Measurements from ENCODE around the gene RNU5D-1. TPM values are rescaled to one million over a fixed set of nuclear protein-coding genes. Genes with fewer than 3 reads are reported as not detected.
"Not testable (repeated sequence)": the region's sequence is repeated elsewhere in the genome, so short reads cannot be mapped to it uniquely, and the experiment has no call there.

The RNU5D-1 gene
- total and polyA plus RNA-seq, 2 donors, result 85.6 TPM; not detected in 1

DNA sequence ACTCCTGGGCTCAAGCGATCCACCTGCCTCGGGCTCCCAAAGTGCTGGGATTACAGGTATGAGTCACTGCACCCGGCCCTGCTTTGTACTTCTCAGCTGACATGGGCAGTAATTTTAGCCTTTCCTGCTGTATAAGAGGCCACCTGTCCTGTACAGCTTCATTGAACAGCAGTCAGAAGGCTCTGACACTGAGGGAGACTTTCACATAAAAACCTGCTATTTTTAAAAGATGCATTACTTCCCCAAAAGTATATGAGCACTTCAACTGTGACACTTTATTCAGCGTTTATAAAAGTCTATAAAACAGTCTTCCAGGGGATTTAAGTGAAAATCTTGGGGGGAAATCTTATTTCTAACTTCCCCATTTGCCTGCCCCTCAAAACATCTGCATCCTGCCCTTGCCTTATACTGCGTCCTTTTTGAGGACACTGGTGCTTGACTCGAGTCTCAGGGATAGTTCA, 17.6 kb downstream of the RNU5D-1 start:
- H3K36me3 ChIP-seq (ENCODE audit: control insufficient read depth in 2 of 2, insufficient read depth in 2 of 2, low read length in 1 of 2), result no peaks in the 10 kb centered on the region
- no peaks in the 10 kb centered on the region for H3K27me3 ChIP-seq (ENCODE audit: control insufficient read depth in 2 of 2, insufficient read depth in 1 of 2, low read length in 1 of 2)
- no peak overlapping the region for H3K27ac ChIP-seq (ENCODE audit: low read depth in 1 of 2, low read length in 1 of 2)
- H3K4me1 ChIP-seq (ENCODE audit: control insufficient read depth in 2 of 2, insufficient read depth in 2 of 2, low read length in 2 of 2), result peaks cover 5 to 20% of the 10 kb centered on the region in 2 donors
- H3K9me3 ChIP-seq (ENCODE audit: control insufficient read depth in 2 of 2, insufficient read depth in 1 of 2, low read length in 1 of 2), result peaks cover 0 to 3% of the 10 kb centered on the region in 2 donors
- H3K4me3 ChIP-seq (ENCODE audit: low read length in 2 of 2), result no peak overlapping the region
- WGBS, result 29% methylated on average over 6 of the region's 6 CpGs
- DNase-seq (ENCODE audit: low read depth in 6 of 9, low spot score in 9 of 9), result no peak

DNA sequence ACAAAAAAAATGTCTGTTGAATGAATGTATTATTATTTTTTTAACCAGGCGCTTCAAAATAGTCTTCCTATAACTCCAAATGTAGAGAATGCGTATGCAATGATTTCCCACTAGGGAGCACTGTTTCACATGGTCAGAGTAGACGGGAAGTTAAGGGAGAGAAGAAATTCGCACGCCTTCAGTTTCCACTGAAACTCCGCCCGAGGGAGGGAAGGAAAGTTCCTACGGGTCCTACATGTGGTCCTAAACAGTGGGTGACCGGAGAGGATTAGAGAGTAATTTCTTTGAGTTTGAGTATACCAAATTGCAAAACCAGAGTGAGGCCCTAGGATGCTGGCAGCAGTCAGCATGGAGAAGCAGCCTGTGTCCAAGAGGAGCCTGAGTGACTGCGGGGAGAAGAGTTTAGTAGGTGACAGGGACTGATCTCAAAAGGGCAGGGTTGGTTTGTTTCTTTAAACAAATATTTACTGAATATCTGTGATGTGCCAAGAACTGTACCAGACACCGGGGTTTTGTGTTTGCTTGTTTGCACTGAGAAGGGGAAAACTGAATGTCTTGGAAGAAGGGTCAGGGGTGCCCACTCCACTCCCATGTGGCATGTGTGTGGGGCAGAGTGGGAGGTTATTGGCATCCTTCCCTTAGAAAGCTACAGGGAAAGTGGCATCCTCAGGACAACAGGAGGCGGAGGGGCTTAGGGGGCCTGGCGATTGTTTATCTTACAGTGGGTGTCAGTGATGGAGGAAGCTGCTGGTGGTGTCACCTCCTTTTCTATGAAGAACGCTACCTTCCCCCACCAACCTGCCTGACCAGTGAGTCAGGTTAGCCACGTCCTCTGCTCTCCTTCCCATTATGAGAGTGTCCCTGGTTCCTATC, 22.8 kb downstream of the RNU5D-1 start:
- peaks cover 0 to 4% of the 10 kb centered on the region in 2 donors for H3K9me3 ChIP-seq (ENCODE audit: control insufficient read depth in 2 of 2, insufficient read depth in 1 of 2, low read length in 1 of 2)
- H3K27me3 ChIP-seq (ENCODE audit: control insufficient read depth in 2 of 2, insufficient read depth in 1 of 2, low read length in 1 of 2), result no peaks in the 10 kb centered on the region
- H3K4me3 ChIP-seq (ENCODE audit: low read length in 2 of 2), result no peak overlapping the region

DNA sequence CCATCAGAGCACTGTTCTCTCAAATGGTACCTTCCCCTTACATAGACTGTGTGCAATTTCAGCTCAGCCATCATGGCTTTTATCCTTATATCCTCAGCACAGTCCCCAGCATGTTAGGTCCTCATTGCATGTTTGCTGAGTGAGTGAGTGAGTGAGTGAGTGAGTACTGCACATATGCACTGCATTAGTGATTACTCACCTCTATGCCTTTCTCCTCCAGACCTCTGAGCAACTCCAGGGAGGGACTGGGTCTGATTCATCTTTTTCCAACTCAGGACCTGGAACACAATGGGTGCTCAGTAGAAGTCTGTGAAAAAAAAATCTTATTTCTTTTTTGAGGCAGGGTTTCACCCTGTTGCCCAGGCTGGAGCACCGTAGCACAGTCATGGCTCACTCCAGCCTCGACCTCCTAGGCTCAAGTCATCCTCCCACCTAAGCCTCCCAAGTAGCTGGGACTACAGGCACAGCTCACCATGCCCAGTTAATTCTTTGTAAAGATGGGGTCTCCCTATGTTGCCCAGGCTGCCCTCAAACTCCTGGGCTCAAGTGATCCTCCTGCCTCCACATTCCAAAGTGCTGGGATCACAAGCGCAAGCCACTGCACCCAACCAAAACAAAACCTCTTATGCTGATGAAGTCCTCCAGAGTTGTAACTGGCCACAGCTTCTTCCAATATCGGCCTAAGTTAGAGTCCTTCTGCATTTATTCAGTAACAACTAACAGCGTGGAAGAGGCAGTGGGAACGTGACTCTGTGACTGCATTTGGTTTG, 23.7 kb downstream of the RNU5D-1 start:
- Histone ChIP-seq H3K36me3 (ENCODE audit: control insufficient read depth in 2 of 2, insufficient read depth in 2 of 2, low read length in 1 of 2) (no peaks in the 10 kb centered on the region), H3K4me3 (ENCODE audit: low read length in 2 of 2) (no peak overlapping the region), H3K27me3 (ENCODE audit: control insufficient read depth in 2 of 2, insufficient read depth in 1 of 2, low read length in 1 of 2) (no peaks in the 10 kb centered on the region), H3K9me3 (ENCODE audit: control insufficient read depth in 2 of 2, insufficient read depth in 1 of 2, low read length in 1 of 2) (peaks cover 0 to 4% of the 10 kb centered on the region in 2 donors), H3K27ac (ENCODE audit: low read depth in 1 of 2, low read length in 1 of 2) (no peak overlapping the region), H3K4me1 (ENCODE audit: control insufficient read depth in 2 of 2, insufficient read depth in 2 of 2, low read length in 2 of 2) (peaks cover 0 to 3% of the 10 kb centered on the region in 2 donors)
- no peak for DNase-seq (ENCODE audit: low read depth in 6 of 9, low spot score in 9 of 9)
- 95% methylated on average over 6 of the region's 6 CpGs for WGBS

More for the DNA sequence above, 22.8 kb downstream of the RNU5D-1 start:
- Histone ChIP-seq H3K36me3 (ENCODE audit: control insufficient read depth in 2 of 2, insufficient read depth in 2 of 2, low read length in 1 of 2) (no peaks in the 10 kb centered on the region), H3K4me1 (ENCODE audit: control insufficient read depth in 2 of 2, insufficient read depth in 2 of 2, low read length in 2 of 2) (peaks cover 0 to 3% of the 10 kb centered on the region in 2 donors), H3K27ac (ENCODE audit: low read depth in 1 of 2, low read length in 1 of 2) (no peak overlapping the region)
- DNase-seq (ENCODE audit: low read depth in 6 of 9, low spot score in 9 of 9), result peak in 2 of 9 donors; percentile 46 to 59
- WGBS, result 44% methylated on average over 15 of the region's 15 CpGs

DNA sequence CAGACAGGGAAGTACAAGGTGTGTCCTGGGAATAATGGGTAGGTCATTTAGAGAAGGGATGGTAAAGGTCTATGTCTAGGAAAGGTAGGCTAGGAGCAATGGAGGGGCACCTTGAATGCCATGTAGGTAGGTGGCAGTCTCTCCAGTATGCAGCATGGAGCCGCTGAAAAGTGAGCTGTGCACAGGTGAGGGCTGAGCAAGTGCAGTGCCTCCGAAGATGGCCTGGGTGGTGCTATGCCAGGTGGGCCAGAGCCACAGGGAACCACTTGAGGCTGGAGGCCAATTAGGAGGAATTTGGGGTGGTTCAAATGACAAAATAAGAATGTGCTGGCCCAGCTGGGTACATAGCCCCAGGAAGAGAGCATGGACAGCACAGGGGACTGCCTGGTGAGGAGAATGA, 25.0 kb downstream of the RNU5D-1 start:
- no peaks in the 10 kb centered on the region for H3K36me3 ChIP-seq (ENCODE audit: control insufficient read depth in 2 of 2, insufficient read depth in 2 of 2, low read length in 1 of 2)
- no peaks in the 10 kb centered on the region for H3K27me3 ChIP-seq (ENCODE audit: control insufficient read depth in 2 of 2, insufficient read depth in 1 of 2, low read length in 1 of 2)
- DNase-seq (ENCODE audit: low read depth in 6 of 9, low spot score in 9 of 9), result no peak
- H3K4me1 ChIP-seq (ENCODE audit: control insufficient read depth in 2 of 2, insufficient read depth in 2 of 2, low read length in 2 of 2), result peaks cover 0 to 3% of the 10 kb centered on the region in 2 donors
- H3K9me3 ChIP-seq (ENCODE audit: control insufficient read depth in 2 of 2, insufficient read depth in 1 of 2, low read length in 1 of 2), result peaks cover 0 to 4% of the 10 kb centered on the region in 2 donors
- no peak overlapping the region for H3K4me3 ChIP-seq (ENCODE audit: low read length in 2 of 2)
- 91% methylated on average over 2 of the region's 2 CpGs for WGBS
- H3K27ac ChIP-seq (ENCODE audit: low read depth in 1 of 2, low read length in 1 of 2), result no peak overlapping the region

DNA sequence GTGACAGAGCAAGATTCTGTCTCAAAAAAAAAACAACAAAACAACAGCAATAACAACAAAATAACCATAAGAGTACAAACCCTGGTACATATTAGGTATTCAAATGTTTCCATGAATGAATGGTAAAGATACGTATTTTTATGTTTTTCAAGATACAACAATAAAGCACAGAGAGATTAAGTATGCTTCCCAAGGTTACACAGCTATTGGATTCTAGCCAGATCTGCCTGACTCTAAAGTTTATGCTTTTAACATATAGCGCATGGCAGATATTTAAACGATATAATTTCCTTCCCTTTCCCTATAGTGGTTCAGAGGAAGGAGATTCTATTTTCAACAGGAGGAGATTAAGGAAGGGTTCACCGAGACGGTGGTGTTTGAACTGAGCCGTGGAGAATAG, 25.5 kb downstream of the RNU5D-1 start:
- Histone ChIP-seq H3K4me3 (ENCODE audit: low read length in 2 of 2) (no peak overlapping the region), H3K27ac (ENCODE audit: low read depth in 1 of 2, low read length in 1 of 2) (no peak overlapping the region), H3K36me3 (ENCODE audit: control insufficient read depth in 2 of 2, insufficient read depth in 2 of 2, low read length in 1 of 2) (no peaks in the 10 kb centered on the region), H3K4me1 (ENCODE audit: control insufficient read depth in 2 of 2, insufficient read depth in 2 of 2, low read length in 2 of 2) (peaks cover 0 to 3% of the 10 kb centered on the region in 2 donors), H3K27me3 (ENCODE audit: control insufficient read depth in 2 of 2, insufficient read depth in 1 of 2, low read length in 1 of 2) (no peaks in the 10 kb centered on the region), H3K9me3 (ENCODE audit: control insufficient read depth in 2 of 2, insufficient read depth in 1 of 2, low read length in 1 of 2) (peaks cover 0 to 4% of the 10 kb centered on the region in 2 donors)
- WGBS, result 84% methylated on average over 6 of the region's 6 CpGs
- DNase-seq (ENCODE audit: low read depth in 6 of 9, low spot score in 9 of 9), result no peak

DNA sequence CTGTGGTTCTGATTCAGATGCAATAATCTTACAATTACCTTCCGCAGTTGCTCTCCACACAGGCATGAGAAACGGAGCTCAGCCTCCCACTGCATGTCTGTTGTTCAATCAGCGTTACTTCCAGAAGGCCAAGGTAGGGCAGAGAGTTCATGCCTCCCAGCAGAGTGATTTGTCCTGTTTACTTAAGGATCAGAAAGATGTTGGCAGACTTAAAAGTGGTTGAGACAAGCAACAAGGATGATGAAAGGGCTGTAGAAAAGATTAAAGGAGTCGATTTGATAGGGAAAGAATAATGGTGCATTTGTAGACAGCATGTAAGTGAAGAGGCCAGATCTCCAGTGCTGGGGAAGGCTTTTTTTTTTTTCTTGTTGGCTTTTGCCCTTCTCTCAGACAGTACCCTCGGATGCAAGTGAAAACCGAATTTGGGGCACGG, 29.8 kb downstream of the RNU5D-1 start:
- DNase-seq (ENCODE audit: low read depth in 6 of 9, low spot score in 9 of 9), result no peak
- Histone ChIP-seq H3K4me3 (ENCODE audit: low read length in 2 of 2) (no peak overlapping the region), H3K9me3 (ENCODE audit: control insufficient read depth in 2 of 2, insufficient read depth in 1 of 2, low read length in 1 of 2) (no peaks in the 10 kb centered on the region), H3K4me1 (ENCODE audit: control insufficient read depth in 2 of 2, insufficient read depth in 2 of 2, low read length in 2 of 2) (peaks cover 0 to 9% of the 10 kb centered on the region in 2 donors), H3K36me3 (ENCODE audit: control insufficient read depth in 2 of 2, insufficient read depth in 2 of 2, low read length in 1 of 2) (no peaks in the 10 kb centered on the region), H3K27me3 (ENCODE audit: control insufficient read depth in 2 of 2, insufficient read depth in 1 of 2, low read length in 1 of 2) (no peaks in the 10 kb centered on the region), H3K27ac (ENCODE audit: low read depth in 1 of 2, low read length in 1 of 2) (no peak overlapping the region)
- WGBS, result 95% methylated on average over 7 of the region's 7 CpGs

DNA sequence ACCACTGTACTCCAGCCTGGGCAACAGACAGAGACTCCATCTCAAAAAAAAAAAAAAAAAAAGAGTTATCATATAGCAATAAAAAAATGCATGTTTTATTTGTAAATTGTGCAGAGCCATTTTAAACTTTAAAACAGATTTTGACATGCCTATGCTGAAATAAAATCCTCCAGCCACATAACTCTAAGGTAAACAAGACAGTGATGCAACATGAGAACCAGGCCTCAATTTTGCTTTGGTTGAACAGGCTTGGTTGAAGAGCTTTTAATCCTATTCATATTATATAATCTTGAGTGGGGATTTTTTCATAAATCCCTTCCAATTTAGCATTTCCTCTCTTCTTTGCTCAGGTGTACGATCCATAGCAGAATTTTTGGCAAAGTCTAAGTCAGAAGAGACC, 30.4 kb downstream of the RNU5D-1 start:
- 89% methylated on average over 1 of the region's 1 CpG for WGBS
- DNase-seq (ENCODE audit: low read depth in 6 of 9, low spot score in 9 of 9), result no peak
- H3K4me1 ChIP-seq (ENCODE audit: control insufficient read depth in 2 of 2, insufficient read depth in 2 of 2, low read length in 2 of 2), result peaks cover 0 to 9% of the 10 kb centered on the region in 2 donors
- H3K36me3 ChIP-seq (ENCODE audit: control insufficient read depth in 2 of 2, insufficient read depth in 2 of 2, low read length in 1 of 2), result no peaks in the 10 kb centered on the region
- H3K9me3 ChIP-seq (ENCODE audit: control insufficient read depth in 2 of 2, insufficient read depth in 1 of 2, low read length in 1 of 2), result no peaks in the 10 kb centered on the region
- no peak overlapping the region for H3K4me3 ChIP-seq (ENCODE audit: low read length in 2 of 2)
- no peaks in the 10 kb centered on the region for H3K27me3 ChIP-seq (ENCODE audit: control insufficient read depth in 2 of 2, insufficient read depth in 1 of 2, low read length in 1 of 2)
- H3K27ac ChIP-seq (ENCODE audit: low read depth in 1 of 2, low read length in 1 of 2), result no peak overlapping the region

DNA sequence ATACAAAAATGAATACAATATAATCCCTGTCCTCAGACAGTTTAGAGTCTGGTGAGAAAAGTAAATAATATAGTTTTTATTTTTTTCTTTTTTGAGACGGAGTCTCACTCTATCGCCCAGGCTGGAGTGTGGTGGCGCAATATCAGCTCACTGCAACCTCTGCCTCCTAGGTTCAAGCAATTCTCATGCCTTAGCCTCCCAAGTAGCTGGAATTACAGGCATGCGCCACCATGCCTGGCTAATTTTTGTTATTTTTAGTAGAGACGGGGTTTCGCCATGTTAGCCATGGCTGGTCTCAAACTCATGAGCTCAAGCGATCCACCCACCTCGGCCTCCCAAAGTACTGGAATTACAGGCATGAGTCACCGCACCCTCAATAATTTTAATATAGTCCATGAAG, 31.6 kb downstream of the RNU5D-1 start:
- not testable (repeated sequence) for H3K27me3 ChIP-seq (ENCODE audit: control insufficient read depth in 2 of 2, insufficient read depth in 1 of 2, low read length in 1 of 2); H3K36me3 ChIP-seq (ENCODE audit: control insufficient read depth in 2 of 2, insufficient read depth in 2 of 2, low read length in 1 of 2); H3K27ac ChIP-seq (ENCODE audit: low read depth in 1 of 2, low read length in 1 of 2); H3K4me1 ChIP-seq (ENCODE audit: control insufficient read depth in 2 of 2, insufficient read depth in 2 of 2, low read length in 2 of 2); H3K9me3 ChIP-seq (ENCODE audit: control insufficient read depth in 2 of 2, insufficient read depth in 1 of 2, low read length in 1 of 2); DNase-seq (ENCODE audit: low read depth in 6 of 9, low spot score in 9 of 9); H3K4me3 ChIP-seq (ENCODE audit: low read length in 2 of 2)
- WGBS, result 93% methylated on average over 9 of the region's 9 CpGs

DNA sequence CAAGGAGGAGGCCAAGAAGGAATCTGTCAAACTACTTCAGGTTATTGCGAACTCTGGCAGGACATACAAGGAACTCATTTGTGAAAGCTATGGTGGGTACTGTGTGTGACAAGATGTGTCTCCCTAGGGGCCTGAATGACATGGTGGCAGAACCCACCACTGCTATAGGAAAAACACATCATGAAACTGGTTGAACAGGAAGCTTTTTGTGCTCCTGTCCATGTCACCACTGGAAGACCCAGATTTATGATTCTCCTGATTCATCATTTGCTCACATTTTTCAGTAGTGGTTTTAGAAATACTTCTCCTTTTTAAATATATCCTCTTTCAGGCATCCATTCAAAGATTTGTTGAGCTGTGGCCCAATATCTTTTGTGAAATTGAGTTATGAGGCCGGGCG, 32.8 kb downstream of the RNU5D-1 start:
- WGBS, result 84% methylated on average over 3 of the region's 3 CpGs
- no peaks in the 10 kb centered on the region for H3K9me3 ChIP-seq (ENCODE audit: control insufficient read depth in 2 of 2, insufficient read depth in 1 of 2, low read length in 1 of 2)
- no peak overlapping the region for H3K27ac ChIP-seq (ENCODE audit: low read depth in 1 of 2, low read length in 1 of 2)
- no peak for DNase-seq (ENCODE audit: low read depth in 6 of 9, low spot score in 9 of 9)
- no peaks in the 10 kb centered on the region for H3K36me3 ChIP-seq (ENCODE audit: control insufficient read depth in 2 of 2, insufficient read depth in 2 of 2, low read length in 1 of 2)
- no peaks in the 10 kb centered on the region for H3K27me3 ChIP-seq (ENCODE audit: control insufficient read depth in 2 of 2, insufficient read depth in 1 of 2, low read length in 1 of 2)
- peaks cover 0 to 9% of the 10 kb centered on the region in 2 donors for H3K4me1 ChIP-seq (ENCODE audit: control insufficient read depth in 2 of 2, insufficient read depth in 2 of 2, low read length in 2 of 2)
- H3K4me3 ChIP-seq (ENCODE audit: low read length in 2 of 2), result no peak overlapping the region
